Measurements from ENCODE around the gene MRPS34.

Gene MRPS34

GRCh38 chr16:1794908-1795666, 22.2 kb upstream of the MRPS34 start:
- no peak for DNase-seq (ENCODE audit: low read depth in 1 of 2, low spot score in 1 of 2)

- DNase-seq (ENCODE audit: low read depth in 1 of 2, low spot score in 1 of 2): no peak
Measured at GRCh38 chr16:1794221-1794871, 21.4 kb upstream of the MRPS34 start.

- DNase-seq (ENCODE audit: low read depth in 1 of 2, low spot score in 1 of 2): no peak
Measured at GRCh38 chr16:1793578-1794220, 20.8 kb upstream of the MRPS34 start, which contains the start of gene IGFALS. Gene IGFALS (minus strand): TSS chr16:1793705. CDS start chr16:1793652, 53 bp downstream.

- DNase-seq (ENCODE audit: low read depth in 1 of 2, low spot score in 1 of 2): no peak
Measured at GRCh38 chr16:1792836-1793577, 20.1 kb upstream of the MRPS34 start.

- no peak for DNase-seq (ENCODE audit: low read depth in 1 of 2, low spot score in 1 of 2)
Measured at GRCh38 chr16:1791943-1792812, 19.2 kb upstream of the MRPS34 start.

- no peak for DNase-seq (ENCODE audit: low read depth in 1 of 2, low spot score in 1 of 2)
Measured at GRCh38 chr16:1791256-1791942, 18.5 kb upstream of the MRPS34 start.

- no peak for DNase-seq (ENCODE audit: low read depth in 1 of 2, low spot score in 1 of 2)
Measured at GRCh38 chr16:1790611-1791255, 17.8 kb upstream of the MRPS34 start.

- no peak for DNase-seq (ENCODE audit: low read depth in 1 of 2, low spot score in 1 of 2)
Measured at GRCh38 chr16:1790261-1790610, 17.3 kb upstream of the MRPS34 start.

- no peak for DNase-seq (ENCODE audit: low read depth in 1 of 2, low spot score in 1 of 2)
Measured at GRCh38 chr16:1789643-1790045, 16.7 kb upstream of the MRPS34 start.

GRCh38 chr16:1788708-1789100, 15.8 kb upstream of the MRPS34 start:
- no peak for DNase-seq (ENCODE audit: low read depth in 1 of 2, low spot score in 1 of 2)

- no peak for DNase-seq (ENCODE audit: low read depth in 1 of 2, low spot score in 1 of 2)
Measured at GRCh38 chr16:1788095-1788707, 15.3 kb upstream of the MRPS34 start.

GRCh38 chr16:1787322-1788094, 14.6 kb upstream of the MRPS34 start:
- no peak for DNase-seq (ENCODE audit: low read depth in 1 of 2, low spot score in 1 of 2)

- DNase-seq (ENCODE audit: low read depth in 1 of 2, low spot score in 1 of 2): no peak
Measured at GRCh38 chr16:1787056-1787321, 14.1 kb upstream of the MRPS34 start.

GRCh38 chr16:1786242-1787055, 13.5 kb upstream of the MRPS34 start:
- DNase-seq (ENCODE audit: low read depth in 1 of 2, low spot score in 1 of 2): no peak

GRCh38 chr16:1785846-1786170, 12.9 kb upstream of the MRPS34 start:
- no peak for DNase-seq (ENCODE audit: low read depth in 1 of 2, low spot score in 1 of 2)

GRCh38 chr16:1784977-1785845, 12.3 kb upstream of the MRPS34 start:
- DNase-seq (ENCODE audit: low read depth in 1 of 2, low spot score in 1 of 2): no peak

Measured in activated T-helper 1 cell treated with anti-CD3 and anti-CD28 coated beads, Interleukin-2, amount 50 U/mL, for 16 hours (primary cell).